ENCODE data around the gene GRIK3.

DNA sequence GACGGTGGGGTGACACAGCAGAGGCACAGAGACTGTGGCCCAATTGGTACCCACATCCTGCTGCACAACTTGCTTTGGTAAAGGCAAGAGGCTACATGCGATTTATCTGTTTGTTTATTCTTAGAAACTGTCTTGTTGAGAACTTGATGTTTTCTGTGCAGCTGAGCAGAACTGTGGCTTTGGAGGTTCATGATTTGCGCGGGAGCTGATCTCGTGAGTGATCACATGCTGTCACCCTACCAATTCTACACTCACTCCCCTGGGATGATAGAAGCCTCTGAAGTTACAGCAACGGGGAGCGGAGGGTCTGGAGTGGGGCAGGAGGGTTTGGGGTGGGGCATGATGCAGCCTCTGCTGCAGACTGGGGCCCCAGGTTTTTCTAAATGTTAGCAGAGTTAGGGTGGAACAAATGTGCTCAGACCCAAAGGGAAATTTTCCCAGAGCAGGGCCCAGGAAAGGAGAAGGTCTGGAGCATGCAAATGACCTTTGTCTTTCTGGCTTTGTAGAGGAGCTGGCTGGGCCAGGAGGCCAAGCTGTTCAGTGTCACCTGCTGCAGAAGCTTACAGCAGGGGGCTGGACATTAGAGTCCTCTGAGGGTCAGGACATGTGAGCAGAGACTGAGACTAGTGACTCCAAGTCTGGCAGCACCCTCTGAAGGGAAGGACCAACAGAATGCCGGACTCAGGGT, 83.6 kb downstream of the GRIK3 start:
- no peak for TF ChIP-seq POLR2A (IDR thresholded peaks at IDR 0.05)
- no peak for TF ChIP-seq CTCF (IDR thresholded peaks at IDR 0.05)
